ENCODE data around the gene CHN2.

DNA sequence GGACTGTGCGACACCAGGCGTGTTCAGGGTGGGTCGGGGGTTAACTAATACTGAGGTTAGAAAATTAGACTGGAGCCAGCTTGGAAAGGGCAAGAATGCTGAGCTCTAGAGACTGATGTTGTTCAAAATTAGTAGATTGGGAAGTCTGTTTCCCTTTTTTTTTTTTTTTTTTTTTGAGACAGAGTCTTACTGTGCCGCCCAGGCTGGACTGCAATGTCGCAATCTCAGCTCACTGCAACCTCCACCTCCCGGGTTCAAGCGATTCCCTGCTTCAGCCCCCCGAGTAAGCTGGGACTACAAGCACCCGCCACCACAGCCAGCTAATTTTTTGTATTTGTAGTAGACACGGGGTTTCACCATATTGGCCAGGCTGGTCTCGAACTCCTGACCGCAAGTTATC, 45.5 kb upstream of the CHN2 start:
- TF ChIP-seq POLR2A (IDR thresholded peaks at IDR 0.05; ENCODE audit: borderline replicate concordance, extremely low read depth, insufficient read depth, insufficient read length) (no peak), POLR2AphosphoS5 (IDR thresholded peaks at IDR 0.05; ENCODE audit: low read depth, low read length) (no peak)
- TF ChIP-seq, protein P1, sequence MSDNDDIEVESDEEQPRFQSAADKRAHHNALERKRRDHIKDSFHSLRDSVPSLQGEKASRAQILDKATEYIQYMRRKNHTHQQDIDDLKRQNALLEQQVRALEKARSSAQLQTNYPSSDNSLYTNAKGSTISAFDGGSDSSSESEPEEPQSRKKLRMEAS (IDR thresholded peaks at IDR 0.05), result no peak
- TF ChIP-seq, protein P2, sequence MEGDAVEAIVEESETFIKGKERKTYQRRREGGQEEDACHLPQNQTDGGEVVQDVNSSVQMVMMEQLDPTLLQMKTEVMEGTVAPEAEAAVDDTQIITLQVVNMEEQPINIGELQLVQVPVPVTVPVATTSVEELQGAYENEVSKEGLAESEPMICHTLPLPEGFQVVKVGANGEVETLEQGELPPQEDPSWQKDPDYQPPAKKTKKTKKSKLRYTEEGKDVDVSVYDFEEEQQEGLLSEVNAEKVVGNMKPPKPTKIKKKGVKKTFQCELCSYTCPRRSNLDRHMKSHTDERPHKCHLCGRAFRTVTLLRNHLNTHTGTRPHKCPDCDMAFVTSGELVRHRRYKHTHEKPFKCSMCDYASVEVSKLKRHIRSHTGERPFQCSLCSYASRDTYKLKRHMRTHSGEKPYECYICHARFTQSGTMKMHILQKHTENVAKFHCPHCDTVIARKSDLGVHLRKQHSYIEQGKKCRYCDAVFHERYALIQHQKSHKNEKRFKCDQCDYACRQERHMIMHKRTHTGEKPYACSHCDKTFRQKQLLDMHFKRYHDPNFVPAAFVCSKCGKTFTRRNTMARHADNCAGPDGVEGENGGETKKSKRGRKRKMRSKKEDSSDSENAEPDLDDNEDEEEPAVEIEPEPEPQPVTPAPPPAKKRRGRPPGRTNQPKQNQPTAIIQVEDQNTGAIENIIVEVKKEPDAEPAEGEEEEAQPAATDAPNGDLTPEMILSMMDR (IDR thresholded peaks at IDR 0.05 in 2 of 3, conservative IDR thresholded peaks at IDR 0.05 in 1 of 3; ENCODE audit: borderline replicate concordance in 1 of 3, insufficient read depth in 1 of 3, low read depth in 2 of 3, low read length in 2 of 3), result no peak

Measured in HCT116 (cell line).